GM12878 (cell line): ENCODE data around the gene MYMK. TPM values are rescaled to one million over a fixed set of nuclear protein-coding genes. Genes with fewer than 3 reads are reported as not detected.

Source experiments
- ATAC-seq: fragments of 200-7000 bp; cut with Tn5 transposase; 3 replicates; pipeline ENCODE4 v1.9.1; 2020; ENCODE audit warnings: mild to moderate bottlenecking, moderate library complexity
- BruUV-seq: library from RNA; stranded (reverse); fragments of 400-500 nt; replicated peaks from 2 replicates; lab custom pipeline; 2021; lab: Mats Ljungman, UMichigan
- CTCF ChIA-PET: fragments of 300-600 bp; sonication (Branson Sonifier 250); formaldehyde crosslinking; extraction: SDS; loops from one replicate; lab custom pipeline; 2021; ENCODE audit warnings: inconsistent platforms; lab: Yijun Ruan, JAX
- POLR2A ChIA-PET: fragments of 350-600 bp; formaldehyde crosslinking; extraction: SDS; loops from one replicate; lab custom pipeline; 2021; ENCODE audit warnings: inconsistent platforms; lab: Charles Lee
- RAD21 ChIA-PET: fragments of 300-600 bp; sonication (Branson Sonifier 250); formaldehyde crosslinking; loops from one replicate; lab custom pipeline; 2023; ENCODE audit warnings: antibody characterized with exemption; ENCODE audit not compliant: unreplicated experiment; lab: Charles Lee
- SMC1A ChIA-PET: fragments of 300-600 bp; sonication (Branson Sonifier 250); formaldehyde crosslinking; loops from one replicate; lab custom pipeline; 2023; ENCODE audit not compliant: unreplicated experiment, uncharacterized antibody; lab: Charles Lee
- DNase-seq: peaks from one replicate; pipeline ENCODE4 v3.0.0-alpha.2; 2011; ENCODE audit warnings: low read depth, low spot score
- FAIRE-seq: peaks from 3 replicates; lab custom pipeline; 2011; peaks lifted over from hg19 to GRCh38; lab: Jason Lieb, UNC
- H2AFZ ChIP-seq: 2 replicates; pipeline ENCODE4 v1.6.0; 2011; ENCODE audit warnings: low read depth, low read length, control low read depth; ENCODE audit not compliant: control insufficient read depth
- H3K27ac ChIP-seq: 2 replicates; pipeline ENCODE4 v1.5.1; 2011; ENCODE audit warnings: control low read depth; ENCODE audit not compliant: control insufficient read depth, insufficient read depth
- H3K27me3 ChIP-seq, 2 experiments: replicated peaks in 1 of 2; 2 replicates each; pipeline versions ENCODE4 v1.6.0 to v1.6.1; 2011; ENCODE audit warnings: low read length in 1 of 2; ENCODE audit not compliant: control insufficient read depth in 2 of 2, insufficient read depth in 2 of 2
- H3K36me3 ChIP-seq, 2 experiments: 2 replicates each; pipeline ENCODE4 v1.5.1; 2011; ENCODE audit warnings: low read length in 1 of 2; ENCODE audit not compliant: control insufficient read depth in 2 of 2, insufficient read depth in 2 of 2
- H3K4me1 ChIP-seq: 2 replicates; pipeline ENCODE4 v1.6.1; 2011; ENCODE audit warnings: mild to moderate bottlenecking, low read length, moderate library complexity, mixed read lengths; ENCODE audit not compliant: control insufficient read depth, insufficient read depth
- H3K4me2 ChIP-seq: 2 replicates; pipeline ENCODE4 v1.6.0; 2011; ENCODE audit warnings: control low read depth; ENCODE audit not compliant: control insufficient read depth, insufficient read depth
- H3K4me3 ChIP-seq: fragments of 200-600 bp; sonication (generic); 2 replicates; pipeline ENCODE4 v1.5.1; 2016
- H3K79me2 ChIP-seq: 2 replicates; pipeline ENCODE4 v1.6.0; 2011; ENCODE audit warnings: low read length; ENCODE audit not compliant: control insufficient read depth, insufficient read depth
- H3K9ac ChIP-seq: 2 replicates; pipeline ENCODE4 v1.8.0; 2011; ENCODE audit warnings: low read length, control low read depth, mixed read lengths; ENCODE audit not compliant: control insufficient read depth, insufficient read depth
- H3K9me3 ChIP-seq: replicated peaks from 3 replicates; pipeline ENCODE4 v1.5.1; 2011; ENCODE audit warnings: mild to moderate bottlenecking, low read length; ENCODE audit not compliant: control insufficient read depth, insufficient read depth
- H4K20me1 ChIP-seq: 2 replicates; pipeline ENCODE4 v1.6.0; 2011; ENCODE audit not compliant: control insufficient read depth, insufficient read depth
- BCLAF1 ChIP-seq: fragments of 450-650 bp; IDR thresholded peaks from 2 replicates; pipeline ENCODE4 v1.6.1; 2017; ENCODE audit warnings: antibody characterized with exemption, mild to moderate bottlenecking, moderate library complexity
- BRCA1 ChIP-seq: IDR thresholded peaks from 2 replicates; pipeline ENCODE4 v1.6.1; 2011; ENCODE audit warnings: low read depth, low read length, improper control_type of control experiment
- CREM ChIP-seq: IDR thresholded peaks from 2 replicates; pipeline ENCODE4 v1.6.1; 2014; ENCODE audit warnings: antibody characterized with exemption, low read depth
- EED ChIP-seq: sonication (generic); IDR thresholded peaks from 2 replicates; pipeline ENCODE4 v1.6.1; 2016; ENCODE audit warnings: antibody characterized with exemption, low read depth
- GABPA ChIP-seq: IDR thresholded peaks from 2 replicates; pipeline ENCODE4 v1.6.1; 2014; ENCODE audit warnings: antibody characterized with exemption, low read depth, mild to moderate bottlenecking, inconsistent platforms
- IRF4 ChIP-seq: IDR thresholded peaks from 2 replicates; pipeline ENCODE4 v1.6.1; 2011; ENCODE audit warnings: low read depth, low read length
- JUND ChIP-seq: IDR thresholded peaks from 2 replicates; pipeline ENCODE4 v1.6.1; 2012; ENCODE audit warnings: low read depth, mild to moderate bottlenecking, low read length, improper control_type of control experiment, moderate library complexity
- NFXL1 ChIP-seq: fragments of 450-650 bp; IDR thresholded peaks from 2 replicates; pipeline ENCODE4 v1.6.1; 2017; ENCODE audit warnings: antibody characterized with exemption, mild to moderate bottlenecking, borderline replicate concordance
- POLR2AphosphoS5 ChIP-seq: IDR thresholded peaks from 2 replicates; pipeline ENCODE4 v1.6.1; 2011; ENCODE audit warnings: mild to moderate bottlenecking, low read length, inconsistent platforms
- RB1 ChIP-seq: fragments of 450-650 bp; formaldehyde crosslinking; IDR thresholded peaks from 2 replicates; pipeline ENCODE4 v1.6.1; 2017; ENCODE audit warnings: mild to moderate bottlenecking, borderline replicate concordance
- SMAD5 ChIP-seq: IDR thresholded peaks from 2 replicates; pipeline ENCODE4 v1.6.1; 2016; ENCODE audit warnings: antibody characterized with exemption, low read depth
- TCF7 ChIP-seq: IDR thresholded peaks from 2 replicates; pipeline ENCODE4 v1.6.1; 2014; ENCODE audit warnings: antibody characterized with exemption, borderline replicate concordance
- ZBTB4 ChIP-seq: fragments of 450-650 bp; formaldehyde crosslinking; IDR thresholded peaks from 2 replicates; pipeline ENCODE4 v1.4.0; 2022; ENCODE audit warnings: mild to moderate bottlenecking, moderate library complexity
- ZSCAN29 ChIP-seq: fragments of 450-650 bp; IDR thresholded peaks from 2 replicates; pipeline ENCODE4 v1.6.1; 2017; ENCODE audit warnings: mild to moderate bottlenecking, moderate library complexity
- WGBS: methylation state at CpG from one replicate; pipeline ENCODE4 v1.1.6; 2016; ENCODE audit warnings: low lambda C conversion rate; ENCODE audit not compliant: insufficient replicate concordance, insufficient coverage; ENCODE audit errors: missing lambda C conversion rate; 5-methylcytosine and 5-hydroxymethylcytosine counted together
- in situ Hi-C: fragments of 300-500 bp; cut with MboI; formaldehyde crosslinking; loops from 9 replicates; pipeline ENCODE4 v1.14.3; 2018; ENCODE audit warnings: mixed read lengths
- intact Hi-C: fragments of 100-400 bp; cut with micrococcal nuclease; formaldehyde crosslinking; loops from one replicate; pipeline ENCODE4 v1.14.2; 2022; ENCODE audit not compliant: unreplicated experiment
- polyA plus RNA-seq, 11 experiments: library from polyadenylated mRNA; depleted of rRNA in 4 of 11; unstranded in 6 of 11; stranded (reverse) in 5 of 11; fragments of >200 nt; fragmentation: Nextera tagmentation in 4 of 11; fragmentation: Illumina TruSeq in 1 of 11; extraction: Ambion mirVana in 4 of 11; extraction: Trizol in 1 of 11; gene quantifications; 1 replicate in 1 of 11; 2 replicates in 10 of 11; pipeline versions ENCODE4 v1.2.1 to v1.2.3, GENCODE V29; 2011 to 2016; ENCODE audit warnings: inconsistent platforms in 2 of 11, missing spikeins in 2 of 11, low read depth in 1 of 11
- total RNA-seq, 4 experiments: library from RNA; depleted of rRNA in 3 of 4; stranded (reverse); fragments of >200 nt in 3 of 4; fragmentation: Illumina TruSeq in 1 of 4; extraction: Trizol in 1 of 4; gene quantifications; 2 replicates each; pipeline versions ENCODE4 v1.2.1 to v1.2.3, GENCODE V29; 2013 to 2021
- TF ChIP-seq, protein P1 (sequence below): fragments of 450-650 bp; IDR thresholded peaks from 2 replicates; pipeline ENCODE4 v1.6.1; 2018; ENCODE audit warnings: borderline replicate concordance, mild to moderate bottlenecking; ENCODE audit not compliant: partially characterized antibody

MYMK gene
- total and polyA plus RNA-seq, 10 of the 15 experiments (the other 5 are each of a cell fraction or from before 2014, with no cell fraction given), result not detected

GRCh38 chr9:133545494-133546286 lies 20.9 kb upstream of the MYMK start:
- POLR2A ChIA-PET, result no interaction called here
- WGBS, result 16% methylated on average over 24 of the region's 25 CpGs
- no peaks in the 10 kb centered on the region for H3K9me3 ChIP-seq
- H3K4me1 ChIP-seq, result no peaks in the 10 kb centered on the region
- CTCF ChIA-PET, result no interaction called here
- H3K4me2 ChIP-seq, result no peak overlapping the region
- no peaks in the 10 kb centered on the region for H4K20me1 ChIP-seq
- intact Hi-C loops (no loop called here), in situ Hi-C loops (loop anchor here (25.0 kb wide), 1 partner anchor 467 kb away; no protein-coding TSS in a partner anchor)
- H2AFZ ChIP-seq, result no peak overlapping the region
- FAIRE-seq (no peak), ATAC-seq (no peak), DNase-seq (no peak)
- no TSS peak for BruUV-seq
- H3K79me2 ChIP-seq, result no peaks in the 10 kb centered on the region
- RAD21 ChIA-PET, result no interaction called here
- H3K27ac ChIP-seq, result no peak overlapping the region
- no peak overlapping the region for H3K9ac ChIP-seq
- SMC1A ChIA-PET, result no interaction called here
- no peak overlapping the region for H3K4me3 ChIP-seq
- peaks cover 0 to 5% of the 10 kb centered on the region in 2 experiments; a peak in 3 of 4 replicates for H3K27me3 ChIP-seq
- no peaks in the 10 kb centered on the region for H3K36me3 ChIP-seq
- TF ChIP-seq ZSCAN29, result no peak
- TF ChIP-seq POLR2AphosphoS5, result no peak
- no peak for TF ChIP-seq RB1
- TF ChIP-seq NFXL1, result no peak
- TF ChIP-seq JUND, result no peak
- TF ChIP-seq IRF4, result no peak
- no peak for TF ChIP-seq ZBTB4
- TF ChIP-seq SMAD5, result no peak
- no peak for TF ChIP-seq BCLAF1
- no peak for TF ChIP-seq TCF7
- TF ChIP-seq EED, result no peak
- TF ChIP-seq, protein P1, sequence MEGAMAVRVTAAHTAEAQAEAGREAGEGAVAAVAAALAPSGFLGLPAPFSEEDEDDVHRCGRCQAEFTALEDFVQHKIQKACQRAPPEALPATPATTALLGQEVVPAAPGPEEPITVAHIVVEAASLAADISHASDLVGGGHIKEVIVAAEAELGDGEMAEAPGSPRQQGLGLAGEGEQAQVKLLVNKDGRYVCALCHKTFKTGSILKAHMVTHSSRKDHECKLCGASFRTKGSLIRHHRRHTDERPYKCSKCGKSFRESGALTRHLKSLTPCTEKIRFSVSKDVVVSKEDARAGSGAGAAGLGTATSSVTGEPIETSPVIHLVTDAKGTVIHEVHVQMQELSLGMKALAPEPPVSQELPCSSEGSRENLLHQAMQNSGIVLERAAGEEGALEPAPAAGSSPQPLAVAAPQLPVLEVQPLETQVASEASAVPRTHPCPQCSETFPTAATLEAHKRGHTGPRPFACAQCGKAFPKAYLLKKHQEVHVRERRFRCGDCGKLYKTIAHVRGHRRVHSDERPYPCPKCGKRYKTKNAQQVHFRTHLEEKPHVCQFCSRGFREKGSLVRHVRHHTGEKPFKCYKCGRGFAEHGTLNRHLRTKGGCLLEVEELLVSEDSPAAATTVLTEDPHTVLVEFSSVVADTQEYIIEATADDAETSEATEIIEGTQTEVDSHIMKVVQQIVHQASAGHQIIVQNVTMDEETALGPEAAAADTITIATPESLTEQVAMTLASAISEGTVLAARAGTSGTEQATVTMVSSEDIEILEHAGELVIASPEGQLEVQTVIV, result no peak
- no peak for TF ChIP-seq CREM
- no peak for TF ChIP-seq GABPA
- TF ChIP-seq BRCA1, result no peak
- TF ChIP-seq, all 136 proteins: peak for 0
